Fibroblast of mammary gland (primary cell): ENCODE measurements around the gene GABRQ.
"Not testable (repeated sequence)": the region's sequence is repeated elsewhere in the genome, so short reads cannot be mapped to it uniquely, and the experiment has no call there.

ENCODE experiments used
- DNase-seq: peaks from one replicate; pipeline ENCODE4 v3.0.0-alpha.2; 2010; ENCODE audit warnings: low read depth
- H3K4me3 ChIP-seq: 2 replicates; pipeline ENCODE4 v1.5.1; 2011; ENCODE audit warnings: low read depth, mild to moderate bottlenecking, low read length, moderate library complexity; ENCODE audit not compliant: control insufficient read depth
- CTCF ChIP-seq: conservative IDR thresholded peaks from 2 replicates; pipeline ENCODE4 v1.5.1; 2011; ENCODE audit warnings: low read depth, low read length, inconsistent platforms; ENCODE audit not compliant: control insufficient read depth, insufficient read depth

The GABRQ gene

GRCh38 chrX:152656890-152657289 is 19.2 kb downstream of the GABRQ start:
- no peak for TF ChIP-seq CTCF
- no peak overlapping the region for H3K4me3 ChIP-seq
- DNase-seq, result no peak

DNA sequence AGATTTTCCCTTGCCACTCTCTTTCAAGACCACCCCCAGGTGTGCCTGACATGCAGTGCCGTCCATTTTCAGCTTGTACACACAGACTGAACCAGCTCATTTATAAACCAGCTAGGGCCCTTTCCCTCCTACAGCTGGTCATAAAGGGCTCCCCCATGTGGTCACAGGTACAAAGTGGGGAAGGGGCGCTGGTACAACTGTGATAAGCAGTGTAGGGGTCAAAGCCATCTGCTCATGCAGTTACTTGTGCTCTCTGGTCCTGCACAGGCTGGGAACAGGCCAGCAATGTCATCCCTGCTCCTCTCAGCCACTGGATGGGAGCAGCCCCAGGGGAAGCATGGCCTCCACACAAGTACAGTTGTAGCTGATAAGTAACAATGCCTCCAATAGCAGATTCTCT is 20.6 kb downstream of the GABRQ start:
- H3K4me3 ChIP-seq, result no peak overlapping the region
- TF ChIP-seq CTCF, result no peak
- no peak for DNase-seq

GRCh38 chrX:152663086-152663485 is 25.4 kb downstream of the GABRQ start:
- no peak for DNase-seq
- no peak overlapping the region for H3K4me3 ChIP-seq
- TF ChIP-seq CTCF, result no peak

- TF ChIP-seq CTCF, result no peak
- DNase-seq, result no peak
- H3K4me3 ChIP-seq, result no peak overlapping the region
Observed at GRCh38 chrX:152674135-152674534, 36.4 kb downstream of the GABRQ start.

- DNase-seq, H3K4me3 ChIP-seq: not testable (repeated sequence)
Observed at GRCh38 chrX:152674652-152675051, 37.0 kb downstream of the GABRQ start.

- DNase-seq, H3K4me3 ChIP-seq: not testable (repeated sequence)
Observed at GRCh38 chrX:152681012-152681411, 43.3 kb downstream of the GABRQ start.

- not testable (repeated sequence) for H3K4me3 ChIP-seq, DNase-seq
Observed at GRCh38 chrX:152697952-152698931, 60.5 kb downstream of the GABRQ start, which contains the start of gene MAGEA3. Gene MAGEA3, plus strand, starts transcription at chrX:152698794. Its CDS starts 2,039 bp downstream, at chrX:152700833.

DNA sequence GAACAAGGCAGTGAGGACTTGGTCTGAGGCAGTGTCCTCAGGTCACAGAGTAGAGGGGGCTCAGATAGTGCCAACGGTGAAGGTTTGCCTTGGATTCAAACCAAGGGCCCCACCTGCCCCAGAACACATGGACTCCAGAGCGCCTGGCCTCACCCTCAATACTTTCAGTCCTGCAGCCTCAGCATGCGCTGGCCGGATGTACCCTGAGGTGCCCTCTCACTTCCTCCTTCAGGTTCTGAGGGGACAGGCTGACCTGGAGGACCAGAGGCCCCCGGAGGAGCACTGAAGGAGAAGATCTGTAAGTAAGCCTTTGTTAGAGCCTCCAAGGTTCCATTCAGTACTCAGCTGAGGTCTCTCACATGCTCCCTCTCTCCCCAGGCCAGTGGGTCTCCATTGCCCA is 62.7 kb downstream of the GABRQ start:
- not testable (repeated sequence) for DNase-seq, H3K4me3 ChIP-seq

- not testable (repeated sequence) for H3K4me3 ChIP-seq, DNase-seq
Observed at GRCh38 chrX:152706500-152706899, 68.8 kb downstream of the GABRQ start.
